HepG2 (cell line): ENCODE measurements around the gene ARFGEF2. TPM values are rescaled to one million over a fixed set of nuclear protein-coding genes. Genes with fewer than 3 reads are reported as not detected.

Experiments
- BCL3 ChIP-seq: sonication (generic); formaldehyde crosslinking; IDR thresholded peaks from 2 replicates; pipeline ENCODE4 v1.5.1; 2020; ENCODE audit warnings: mild to moderate bottlenecking, missing genetic modification reagents, moderate library complexity
- ELK4 ChIP-seq: sonication (generic); formaldehyde crosslinking; IDR thresholded peaks from 2 replicates; pipeline ENCODE4 v1.9.0; 2021; ENCODE audit warnings: missing genetic modification reagents, borderline replicate concordance
- FUBP1 ChIP-seq: sonication (generic); formaldehyde crosslinking; IDR thresholded peaks from 2 replicates; pipeline ENCODE4 v1.5.1; 2020; ENCODE audit warnings: missing genetic modification reagents, mild to moderate bottlenecking, borderline replicate concordance
- HMGXB4 ChIP-seq, 2 experiments: sonication (generic) in 1 of 2; formaldehyde crosslinking in 1 of 2; IDR thresholded peaks; 2 replicates each; pipeline versions ENCODE4 v1.4.0 to v1.6.1; 2018 to 2020; ENCODE audit warnings: missing genetic modification reagents in 2 of 2, borderline replicate concordance in 1 of 2, low read depth in 1 of 2, mild to moderate bottlenecking in 1 of 2, missing biosample characterization in 1 of 2
- HNF4G ChIP-seq, 2 experiments: sonication (generic) in 1 of 2; formaldehyde crosslinking in 1 of 2; IDR thresholded peaks; 2 replicates each; pipeline versions ENCODE4 v1.4.0 to v1.6.1; 2011 to 2020; ENCODE audit warnings: borderline replicate concordance in 2 of 2, low read depth in 2 of 2, mild to moderate bottlenecking in 2 of 2, low read length in 1 of 2, missing genetic modification reagents in 1 of 2, moderate library complexity in 1 of 2
- NPAS2 ChIP-seq: sonication (generic); formaldehyde crosslinking; IDR thresholded peaks from 2 replicates; pipeline ENCODE4 v1.8.0; 2022; ENCODE audit warnings: mild to moderate bottlenecking, missing genetic modification reagents, borderline replicate concordance
- NR2F6 ChIP-seq, 2 experiments: IDR thresholded peaks; 2 replicates each; pipeline ENCODE4 v1.6.1; 2016; ENCODE audit warnings: antibody characterized with exemption in 1 of 2, mild to moderate bottlenecking in 1 of 2
- PRDM10 ChIP-seq: sonication (generic); formaldehyde crosslinking; IDR thresholded peaks from 2 replicates; pipeline ENCODE4 v1.4.0; 2020; ENCODE audit warnings: low read depth, missing genetic modification reagents
- SIN3A ChIP-seq: IDR thresholded peaks from 2 replicates; pipeline ENCODE4 v1.6.1; 2011; ENCODE audit warnings: low read depth, mild to moderate bottlenecking, control low read depth, low read length, borderline replicate concordance
- SIX1 ChIP-seq: sonication (generic); formaldehyde crosslinking; IDR thresholded peaks from 2 replicates; pipeline ENCODE4 v1.4.0; 2020; ENCODE audit warnings: missing genetic modification reagents, borderline replicate concordance
- SSRP1 ChIP-seq: IDR thresholded peaks from 2 replicates; pipeline ENCODE4 v1.6.1; 2016; ENCODE audit warnings: control low read depth
- TBX2 ChIP-seq: sonication (generic); formaldehyde crosslinking; IDR thresholded peaks from 2 replicates; pipeline ENCODE4 v1.5.0; 2020; ENCODE audit warnings: missing genetic modification reagents, mild to moderate bottlenecking, borderline replicate concordance
- THRA ChIP-seq: sonication (generic); formaldehyde crosslinking; IDR thresholded peaks from 2 replicates; pipeline ENCODE4 v1.4.0; 2020; ENCODE audit warnings: missing genetic modification reagents, borderline replicate concordance
- ZNF331 ChIP-seq: sonication (generic); formaldehyde crosslinking; IDR thresholded peaks from 2 replicates; pipeline ENCODE4 v1.4.0; 2020; ENCODE audit warnings: missing genetic modification reagents
- ZNF383 ChIP-seq: sonication (generic); formaldehyde crosslinking; IDR thresholded peaks from 2 replicates; pipeline ENCODE4 v1.4.0; 2020; ENCODE audit warnings: missing genetic modification reagents, mild to moderate bottlenecking, borderline replicate concordance
- polyA plus RNA-seq, 8 experiments: library from polyadenylated mRNA; depleted of rRNA in 3 of 8; stranded (reverse) in 7 of 8; unstranded in 1 of 8; fragments of >200 nt; fragmentation: Illumina TruSeq in 4 of 8; extraction: Trizol in 4 of 8; gene quantifications; 2 replicates each; pipeline versions ENCODE4 v1.2.1 to v1.2.3, GENCODE V29; 2011 to 2016; ENCODE audit warnings: low read depth in 4 of 8, missing spikeins in 1 of 8, mixed read lengths in 1 of 8; ENCODE audit not compliant: insufficient read depth in 1 of 8
- total RNA-seq, 5 experiments: library from RNA; depleted of rRNA; stranded (reverse); fragments of >200 nt; fragmentation: Illumina TruSeq; extraction: Trizol; gene quantifications; 2 replicates each; pipeline ENCODE4 v1.2.3, GENCODE V29; 2016; ENCODE audit warnings: low read depth in 1 of 5

ARFGEF2 gene
- total and polyA plus RNA-seq, 2 of the 13 experiments (the other 11 are each of a cell fraction or from before 2014, with no cell fraction given) = 44.0 to 60.8 TPM

GRCh38 chr20:48923149-48923718, 1.7 kb downstream of the ARFGEF2 start (continued):
- no peak for TF ChIP-seq PRDM10 (CRISPR knock-in tag)
- no peak for TF ChIP-seq ELK4 (CRISPR knock-in tag)
- peak; percentile 22; the same call in 1 of the 2 replicates for TF ChIP-seq THRA
- TF ChIP-seq HMGXB4 (CRISPR knock-in tag; IDR thresholded peaks at IDR 0.05; ENCODE audit: borderline replicate concordance in 1 of 2, low read depth in 1 of 2) = peak in 1 of 2 experiments; percentile 61; a peak in 3 of 4 replicates
- TF ChIP-seq NPAS2 (CRISPR knock-in tag) = no peak
- 0 out of 2 replicates have a peak, but pooled peaks have one; percentile 65 for TF ChIP-seq FUBP1
- no peak for TF ChIP-seq SSRP1 (CRISPR knock-in tag)
- peak; percentile 90 for TF ChIP-seq HNF4G (IDR thresholded peaks at IDR 0.05; ENCODE audit: borderline replicate concordance, low read depth, low read length)
- TF ChIP-seq HNF4G (CRISPR knock-in tag; IDR thresholded peaks at IDR 0.05; ENCODE audit: borderline replicate concordance, low read depth) = no peak
- no peak for TF ChIP-seq ZNF383 (CRISPR knock-in tag)
- TF ChIP-seq BCL3 (CRISPR knock-in tag) = no peak
- peak; percentile 54; the same call in 1 of the 2 replicates for TF ChIP-seq TBX2 (CRISPR knock-in tag)
- peak; percentile 61; the same call in 1 of the 2 replicates for TF ChIP-seq SIN3A
- TF ChIP-seq NR2F6 (IDR thresholded peaks at IDR 0.05) = peak; percentile 59
- peak; percentile 70 for TF ChIP-seq NR2F6 (CRISPR knock-in tag; IDR thresholded peaks at IDR 0.05)
- TF ChIP-seq SIX1 (CRISPR knock-in tag) = peak; percentile 66; the same call in 1 of the 2 replicates
- peak; percentile 37; the same call in 1 of the 2 replicates for TF ChIP-seq ZNF331 (CRISPR knock-in tag)
